Measurements from ENCODE around the gene ARHGEF1. TPM values are rescaled to one million over a fixed set of nuclear protein-coding genes. Genes with fewer than 3 reads are reported as not detected.

ARHGEF1 gene
- total RNA-seq, 2 donors from 2014 or later, result 87.8 to 93.6 TPM

Small RNAs within 50 kb of the gene (microRNA-seq; reads per million reads assigned to microRNA genes)
- 0 to 1.1 reads per million in 2 donors for gene MIR6797

Other genes with a start within 250 kb of the ARHGEF1 start
- gene CEACAM7, start 194.9 kb upstream of the ARHGEF1 start, total RNA-seq, result 1,000 to 10,000 TPM; 2,049 to 2,156 TPM
- gene CEACAM5, start 174.6 kb upstream of the ARHGEF1 start, total RNA-seq, result 1,000 to 10,000 TPM; 4,350 to 5,481 TPM
- 100 to 1,000 TPM; 485 to 596 TPM for gene CEACAM6, start 127.7 kb upstream of the ARHGEF1 start, total RNA-seq
- 1 to 10 TPM; 1.2 to 4.8 TPM for gene CEACAM3, start 86.6 kb upstream of the ARHGEF1 start, total RNA-seq
- gene LYPD4, start 38.5 kb upstream of the ARHGEF1 start, total RNA-seq, result not detected
- not detected for gene DMRTC2, start 38.1 kb upstream of the ARHGEF1 start, total RNA-seq
- gene RPS19, start 22.9 kb upstream of the ARHGEF1 start, total RNA-seq, result 1,000 to 10,000 TPM; 1,474 to 1,504 TPM
- gene CD79A, start 5.9 kb upstream of the ARHGEF1 start, total RNA-seq, result 10 to 100 TPM in 1 of 2 donors, 1 to 10 TPM in 1; 3.9 to 13.7 TPM
- gene ERFL, start 45.3 kb downstream of the ARHGEF1 start, total RNA-seq, result 1 to 10 TPM; 1.1 to 1.7 TPM
- gene RABAC1, start 76.1 kb downstream of the ARHGEF1 start, total RNA-seq, result 100 to 1,000 TPM; 177 to 196 TPM
- gene ATP1A3, start 111.0 kb downstream of the ARHGEF1 start, total RNA-seq, result 1 to 10 TPM; 1.2 to 1.6 TPM
- gene GRIK5, start 187.0 kb downstream of the ARHGEF1 start, total RNA-seq, result 1 to 10 TPM; 1.0 to 2.6 TPM
- 10 to 100 TPM; 11.0 to 14.0 TPM for gene ZNF574, start 193.0 kb downstream of the ARHGEF1 start, total RNA-seq
- 1 to 10 TPM; 1.5 to 3.8 TPM for gene POU2F2, start 249.3 kb downstream of the ARHGEF1 start, total RNA-seq

All from left colon (tissue), 2 donors.